ENCODE results near the gene TTC3. TPM values are rescaled to one million over a fixed set of nuclear protein-coding genes. Genes with fewer than 3 reads are reported as not detected.
"Not testable (repeated sequence)": the region's sequence is repeated elsewhere in the genome, so short reads cannot be mapped to it uniquely, and the experiment has no call there.

The TTC3 gene
- total RNA-seq, 1 donor from 2014 or later = 216 TPM

DNA sequence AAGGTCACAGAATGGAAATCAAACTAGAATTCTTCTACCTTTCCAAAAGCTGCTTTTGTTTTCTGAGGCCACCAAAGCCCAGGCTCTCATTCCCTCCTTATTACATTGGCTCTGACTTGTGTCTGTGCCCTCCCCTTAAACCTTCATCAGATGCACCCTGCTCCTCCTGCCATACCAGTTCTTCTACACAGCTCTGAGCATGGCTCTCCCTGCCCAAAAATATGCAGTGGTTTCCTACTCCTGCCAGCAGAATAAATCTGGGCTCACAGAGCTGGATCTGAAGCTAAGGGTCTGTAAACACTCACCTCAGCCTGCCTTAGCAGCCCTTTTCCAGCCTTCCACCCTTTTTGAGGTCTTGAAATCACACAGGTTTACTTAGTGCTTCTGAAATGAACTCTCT is 55.0 kb downstream of the TTC3 start:
- Mint-ChIP-seq H3K27ac (ENCODE audit: unreplicated experiment) (no peak overlapping the region), H3K36me3 (ENCODE audit: low read depth) (peaks cover 19% of the 10 kb centered on the region), H3K9me3 (no peaks in the 10 kb centered on the region), H3K4me3 (no peak overlapping the region), H3K27me3 (ENCODE audit: low read depth) (no peaks in the 10 kb centered on the region), H3K4me1 (no peaks in the 10 kb centered on the region)
- DNase-seq (ENCODE audit: low read depth, low spot score) = no peak
- TF ChIP-seq, protein P1, sequence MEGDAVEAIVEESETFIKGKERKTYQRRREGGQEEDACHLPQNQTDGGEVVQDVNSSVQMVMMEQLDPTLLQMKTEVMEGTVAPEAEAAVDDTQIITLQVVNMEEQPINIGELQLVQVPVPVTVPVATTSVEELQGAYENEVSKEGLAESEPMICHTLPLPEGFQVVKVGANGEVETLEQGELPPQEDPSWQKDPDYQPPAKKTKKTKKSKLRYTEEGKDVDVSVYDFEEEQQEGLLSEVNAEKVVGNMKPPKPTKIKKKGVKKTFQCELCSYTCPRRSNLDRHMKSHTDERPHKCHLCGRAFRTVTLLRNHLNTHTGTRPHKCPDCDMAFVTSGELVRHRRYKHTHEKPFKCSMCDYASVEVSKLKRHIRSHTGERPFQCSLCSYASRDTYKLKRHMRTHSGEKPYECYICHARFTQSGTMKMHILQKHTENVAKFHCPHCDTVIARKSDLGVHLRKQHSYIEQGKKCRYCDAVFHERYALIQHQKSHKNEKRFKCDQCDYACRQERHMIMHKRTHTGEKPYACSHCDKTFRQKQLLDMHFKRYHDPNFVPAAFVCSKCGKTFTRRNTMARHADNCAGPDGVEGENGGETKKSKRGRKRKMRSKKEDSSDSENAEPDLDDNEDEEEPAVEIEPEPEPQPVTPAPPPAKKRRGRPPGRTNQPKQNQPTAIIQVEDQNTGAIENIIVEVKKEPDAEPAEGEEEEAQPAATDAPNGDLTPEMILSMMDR (conservative IDR thresholded peaks at IDR 0.05) = no peak

DNA sequence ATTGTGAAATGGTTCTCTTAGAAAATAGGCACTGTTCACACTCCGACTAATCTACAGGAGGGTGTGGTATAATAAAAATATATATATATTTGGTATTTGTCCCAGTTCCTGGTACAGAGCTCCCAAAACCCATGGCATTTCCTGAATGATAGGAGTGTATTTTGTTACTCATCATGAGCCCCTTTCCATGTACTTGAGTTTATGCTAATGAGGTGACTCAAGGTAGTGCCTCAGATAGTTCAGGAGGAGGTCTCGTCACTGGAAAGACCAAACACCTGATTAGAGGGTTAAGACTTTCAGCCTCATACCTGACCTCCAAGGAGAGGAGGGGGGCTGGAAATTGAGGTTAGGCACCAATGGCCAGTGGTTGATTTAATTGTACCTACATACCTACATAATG is 57.9 kb downstream of the TTC3 start:
- H3K4me3 Mint-ChIP-seq = no peak overlapping the region
- H3K9me3 Mint-ChIP-seq = no peaks in the 10 kb centered on the region
- TF ChIP-seq, protein P1 (conservative IDR thresholded peaks at IDR 0.05) = no peak
- H3K27ac Mint-ChIP-seq (ENCODE audit: unreplicated experiment) = no peak overlapping the region
- no peaks in the 10 kb centered on the region for H3K4me1 Mint-ChIP-seq
- no peaks in the 10 kb centered on the region for H3K27me3 Mint-ChIP-seq (ENCODE audit: low read depth)
- peaks cover 35% of the 10 kb centered on the region for H3K36me3 Mint-ChIP-seq (ENCODE audit: low read depth)
- DNase-seq (ENCODE audit: low read depth, low spot score) = no peak

DNA sequence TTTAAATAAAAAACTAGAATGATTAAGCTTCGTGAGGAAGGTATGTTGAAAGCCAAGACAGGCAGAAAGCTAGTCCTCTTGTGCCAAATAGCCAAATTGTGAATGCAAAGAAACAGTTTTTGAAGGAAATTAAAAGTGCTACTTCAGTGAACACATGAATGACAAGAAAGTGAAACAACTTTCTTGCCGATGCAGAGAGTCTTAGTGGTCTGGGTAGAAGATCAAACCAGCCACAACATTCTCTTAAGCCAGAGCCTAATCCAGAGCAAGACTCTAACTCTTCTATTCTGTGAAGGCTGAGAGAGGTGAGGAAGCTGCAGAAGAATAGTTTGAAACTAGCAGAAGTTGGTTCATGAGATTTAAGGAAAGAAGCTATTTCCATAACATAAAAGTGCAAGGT is 63.2 kb downstream of the TTC3 start:
- H3K27ac Mint-ChIP-seq (ENCODE audit: unreplicated experiment) = no peak overlapping the region
- H3K9me3 Mint-ChIP-seq = peaks cover 4% of the 10 kb centered on the region

DNA sequence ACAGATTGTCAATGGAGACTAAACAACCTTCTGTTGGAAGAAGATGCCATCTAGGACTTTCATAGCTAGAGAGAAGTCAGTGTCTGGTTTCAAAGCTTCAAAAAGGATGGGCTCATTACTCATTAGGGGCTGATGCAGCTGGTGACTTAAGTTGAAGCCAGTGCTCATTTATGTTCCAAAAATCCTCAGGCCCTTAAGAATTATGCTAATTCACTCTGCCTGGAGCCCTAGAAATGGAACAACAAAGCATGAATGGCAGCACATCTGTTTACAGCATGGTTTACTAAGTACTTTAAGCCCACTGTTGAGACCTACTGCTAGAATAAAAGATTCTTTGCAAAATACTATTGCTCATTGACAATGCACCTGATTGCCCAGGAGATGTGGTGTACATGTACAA is 63.7 kb downstream of the TTC3 start:
- TF ChIP-seq, protein P1 (conservative IDR thresholded peaks at IDR 0.05) = no peak
- peaks cover 4% of the 10 kb centered on the region for H3K9me3 Mint-ChIP-seq
- no peak for DNase-seq (ENCODE audit: low read depth, low spot score)
- H3K4me3 Mint-ChIP-seq = no peak overlapping the region
- H3K36me3 Mint-ChIP-seq (ENCODE audit: low read depth) = peaks cover 44% of the 10 kb centered on the region
- H3K27me3 Mint-ChIP-seq (ENCODE audit: low read depth) = no peaks in the 10 kb centered on the region
- H3K4me1 Mint-ChIP-seq = no peaks in the 10 kb centered on the region
- no peak overlapping the region for H3K27ac Mint-ChIP-seq (ENCODE audit: unreplicated experiment)

More for the DNA sequence above, 63.2 kb downstream of the TTC3 start:
- Mint-ChIP-seq H3K36me3 (ENCODE audit: low read depth) (peaks cover 45% of the 10 kb centered on the region), H3K4me3 (no peak overlapping the region), H3K4me1 (no peaks in the 10 kb centered on the region), H3K27me3 (ENCODE audit: low read depth) (no peaks in the 10 kb centered on the region)
- TF ChIP-seq, protein P1 (conservative IDR thresholded peaks at IDR 0.05) = no peak
- no peak for DNase-seq (ENCODE audit: low read depth, low spot score)

DNA sequence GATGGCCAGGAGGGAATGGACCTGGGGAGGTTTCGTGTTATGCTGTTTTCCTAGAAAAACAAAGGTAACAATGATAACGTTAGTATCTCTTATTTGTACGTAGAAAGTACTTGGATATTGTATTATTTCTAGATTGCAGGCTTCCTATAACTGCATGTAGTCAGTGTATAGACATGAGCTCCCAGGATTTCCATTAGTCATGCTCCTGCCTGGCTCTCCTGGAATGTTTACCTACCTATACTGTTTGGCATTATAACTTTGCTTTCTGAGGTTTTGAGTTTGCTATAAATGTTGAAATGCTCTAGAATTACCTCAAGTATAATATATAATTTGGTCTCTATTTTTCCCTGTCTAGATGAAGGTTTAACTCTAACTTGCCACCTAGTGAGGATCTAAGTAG is 66.1 kb downstream of the TTC3 start:
- Mint-ChIP-seq H3K4me3 (no peak overlapping the region), H3K9me3 (peaks cover 4% of the 10 kb centered on the region), H3K4me1 (no peaks in the 10 kb centered on the region), H3K27me3 (ENCODE audit: low read depth) (no peaks in the 10 kb centered on the region), H3K36me3 (ENCODE audit: low read depth) (peaks cover 49% of the 10 kb centered on the region), H3K27ac (ENCODE audit: unreplicated experiment) (no peak overlapping the region)
- DNase-seq (ENCODE audit: low read depth, low spot score) = no peak
- TF ChIP-seq, protein P1 (conservative IDR thresholded peaks at IDR 0.05) = no peak

DNA sequence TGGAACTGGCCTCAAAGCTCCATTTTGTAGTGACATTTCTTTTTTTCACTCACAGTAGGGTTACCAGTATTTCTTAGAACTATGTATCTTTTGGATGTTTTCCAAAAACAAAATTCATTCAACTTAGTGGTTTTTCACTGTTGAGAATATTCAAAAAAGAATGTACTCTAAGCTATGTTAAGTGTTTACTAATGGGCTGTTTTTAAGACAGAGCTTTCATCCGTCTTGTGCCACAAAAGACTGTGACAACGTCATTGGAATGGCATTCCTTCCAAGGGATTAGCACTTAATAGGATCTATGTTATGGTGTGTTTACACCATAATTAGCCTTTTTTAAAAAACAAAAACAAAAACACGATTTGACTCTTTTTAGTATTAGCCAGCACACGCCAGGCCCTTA is 66.8 kb downstream of the TTC3 start:
- Mint-ChIP-seq H3K27ac (ENCODE audit: unreplicated experiment) (no peak overlapping the region), H3K4me1 (no peaks in the 10 kb centered on the region), H3K27me3 (ENCODE audit: low read depth) (no peaks in the 10 kb centered on the region), H3K4me3 (no peak overlapping the region), H3K9me3 (peaks cover 4% of the 10 kb centered on the region), H3K36me3 (ENCODE audit: low read depth) (peaks cover 53% of the 10 kb centered on the region)
- no peak for DNase-seq (ENCODE audit: low read depth, low spot score)
- TF ChIP-seq, protein P1 (conservative IDR thresholded peaks at IDR 0.05) = no peak

DNA sequence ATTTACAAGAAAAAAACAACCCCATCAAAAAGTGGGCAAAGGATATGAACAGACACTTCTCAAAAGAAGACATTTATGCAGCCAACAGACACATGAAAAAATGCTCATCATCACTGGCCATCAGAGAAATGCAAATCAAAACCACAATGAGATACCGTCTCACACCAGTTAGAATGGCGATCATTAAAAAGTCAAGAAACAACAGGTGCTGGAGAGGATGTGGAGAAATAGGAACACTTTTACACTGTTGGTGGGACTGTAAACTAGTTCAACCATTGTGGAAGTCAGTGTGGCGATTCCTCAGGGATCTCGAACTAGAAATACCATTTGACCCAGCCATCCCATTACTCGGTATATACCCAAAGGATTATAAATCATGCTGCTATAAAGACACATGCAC is 70.3 kb downstream of the TTC3 start:
- not testable (repeated sequence) for H3K9me3 Mint-ChIP-seq; DNase-seq (ENCODE audit: low read depth, low spot score); H3K27ac Mint-ChIP-seq (ENCODE audit: unreplicated experiment); H3K4me1 Mint-ChIP-seq; H3K27me3 Mint-ChIP-seq (ENCODE audit: low read depth); H3K4me3 Mint-ChIP-seq
- H3K36me3 Mint-ChIP-seq (ENCODE audit: low read depth) = peaks cover 42% of the 10 kb centered on the region
